SU-DHL-6 (cell line): ENCODE measurements around the gene CDK11A.
"Not testable (repeated sequence)": the region's sequence is repeated elsewhere in the genome, so short reads cannot be mapped to it uniquely, and the experiment has no call there.

Experiments used
- H2AFZ ChIP-seq: fragments of 200-600 bp; sonication (generic); 2 replicates; pipeline ENCODE4 v1.6.1; 2014; ENCODE audit warnings: low read depth, mild to moderate bottlenecking, moderate library complexity, mixed read lengths, antibody characterized with exemption, low read length; ENCODE audit not compliant: severe bottlenecking
- H3F3A ChIP-seq: fragments of 200-600 bp; shearing (Covaris generic); 2 replicates; pipeline ENCODE4 v1.6.0; 2016; ENCODE audit warnings: antibody characterized with exemption, mild to moderate bottlenecking; ENCODE audit not compliant: insufficient read depth
- H3K27ac ChIP-seq: fragments of 200-600 bp; sonication (generic); 2 replicates; pipeline ENCODE4 v1.5.1; 2016; ENCODE audit warnings: low read depth, mild to moderate bottlenecking, low read length, moderate library complexity, mixed read lengths
- H3K27me3 ChIP-seq: fragments of 200-600 bp; sonication (generic), shearing (Covaris generic); 2 replicates; pipeline ENCODE4 v1.6.0; 2014; ENCODE audit warnings: mild to moderate bottlenecking, low read length
- H3K36me3 ChIP-seq: fragments of 200-600 bp; sonication (generic); 2 replicates; pipeline ENCODE4 v1.6.1; 2014; ENCODE audit warnings: mild to moderate bottlenecking, low read length, mixed read lengths
- H3K4me2 ChIP-seq: fragments of 300-600, 200-600 bp; shearing (Covaris generic), sonication (generic); 2 replicates; pipeline ENCODE4 v1.6.0; 2014; ENCODE audit warnings: low read length, low read depth, mild to moderate bottlenecking; ENCODE audit not compliant: poor library complexity, severe bottlenecking
- H3K4me3 ChIP-seq: fragments of 200-600 bp; sonication (generic); 2 replicates; pipeline ENCODE4 v1.5.1; 2014; ENCODE audit warnings: antibody characterized with exemption, low read length, mild to moderate bottlenecking, mixed read lengths; ENCODE audit not compliant: insufficient read depth, poor library complexity, severe bottlenecking
- H3K79me2 ChIP-seq: fragments of 200-600 bp; sonication (generic); 2 replicates; pipeline ENCODE4 v1.6.1; 2014; ENCODE audit warnings: mild to moderate bottlenecking, low read length, moderate library complexity; ENCODE audit not compliant: insufficient read depth
- H3K9ac ChIP-seq: fragments of 200-600 bp; sonication (generic); 2 replicates; pipeline ENCODE4 v1.7.0; 2014; ENCODE audit warnings: mild to moderate bottlenecking, low read length
- H3K9me2 ChIP-seq: fragments of 200-600 bp; sonication (generic); replicated peaks from 2 replicates; pipeline ENCODE4 v1.6.1; 2014; ENCODE audit warnings: low read length; ENCODE audit not compliant: insufficient read depth
- H3K9me3 ChIP-seq: fragments of 200-600 bp; sonication (generic); 2 replicates; pipeline ENCODE4 v1.6.1; 2014; ENCODE audit warnings: low read length, mixed read lengths; ENCODE audit not compliant: insufficient read depth
- H4K20me1 ChIP-seq: fragments of 200-600 bp; sonication (generic); 2 replicates; pipeline ENCODE4 v1.6.1; 2014; ENCODE audit warnings: low read depth, mild to moderate bottlenecking, antibody characterized with exemption, low read length, moderate library complexity, mixed read lengths
- EZH2phosphoT487 ChIP-seq: fragments of 200-600 bp; sonication (generic), shearing (Covaris generic); conservative IDR thresholded peaks from 2 replicates; pipeline ENCODE4 v1.6.1; 2018; ENCODE audit warnings: mild to moderate bottlenecking, antibody characterized with exemption, low read length, moderate library complexity, mixed read lengths
- TF ChIP-seq, protein P1 (sequence below): fragments of 200-600 bp; sonication (generic); IDR thresholded peaks from one replicate; pipeline ENCODE4 v1.5.1; 2017; ENCODE audit warnings: antibody characterized with exemption, mild to moderate bottlenecking, low read length, moderate library complexity; ENCODE audit not compliant: insufficient read depth, poor library complexity, severe bottlenecking

Gene CDK11A

DNA sequence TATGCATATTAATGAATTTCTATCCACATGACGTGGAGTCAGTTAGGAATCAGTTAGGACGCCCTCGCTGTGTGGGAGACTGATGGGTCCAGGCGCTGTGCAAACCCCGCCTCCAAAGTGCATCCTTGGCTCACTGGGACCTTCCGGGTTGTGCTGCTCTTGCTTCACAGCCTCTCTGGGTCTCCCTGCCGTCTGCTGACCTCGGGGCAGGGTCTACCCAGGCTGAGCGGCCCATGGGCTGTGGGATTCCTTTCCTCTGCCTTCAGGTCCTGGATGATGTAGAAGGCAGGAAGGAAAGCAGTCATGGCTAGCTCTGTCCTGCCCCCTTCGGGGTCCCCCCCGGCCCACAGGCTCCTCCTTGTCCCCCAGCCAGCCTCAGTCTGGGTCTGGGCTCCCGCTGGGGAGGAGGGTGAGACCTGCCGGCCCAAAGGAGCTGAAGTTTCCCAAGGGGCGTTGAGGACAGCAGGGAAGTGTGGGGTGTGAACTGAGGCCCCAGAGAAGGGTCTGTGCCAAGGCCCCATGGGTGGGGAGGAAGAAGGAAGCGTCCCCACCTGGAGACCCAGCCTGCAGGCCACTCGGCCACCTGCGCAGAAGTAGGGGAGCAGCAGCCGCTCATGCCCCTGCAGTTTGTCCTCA, 24.6 kb upstream of the CDK11A start:
- Histone ChIP-seq H3K79me2 (no peaks in the 10 kb centered on the region), H3K9ac (no peak overlapping the region), H3K27ac (no peak overlapping the region), H3K4me2 (no peak overlapping the region), H3K9me2 (no peaks in the 10 kb centered on the region), H3K36me3 (no peaks in the 10 kb centered on the region), H3K27me3 (no peaks in the 10 kb centered on the region), H2AFZ (no peak overlapping the region), H4K20me1 (no peaks in the 10 kb centered on the region), H3K4me3 (no peak overlapping the region), H3K9me3 (no peaks in the 10 kb centered on the region), H3F3A (peaks cover 5% of the 10 kb centered on the region; the same call in 1 of the 2 replicates)
- no peak for TF ChIP-seq EZH2phosphoT487
- TF ChIP-seq, protein P1, sequence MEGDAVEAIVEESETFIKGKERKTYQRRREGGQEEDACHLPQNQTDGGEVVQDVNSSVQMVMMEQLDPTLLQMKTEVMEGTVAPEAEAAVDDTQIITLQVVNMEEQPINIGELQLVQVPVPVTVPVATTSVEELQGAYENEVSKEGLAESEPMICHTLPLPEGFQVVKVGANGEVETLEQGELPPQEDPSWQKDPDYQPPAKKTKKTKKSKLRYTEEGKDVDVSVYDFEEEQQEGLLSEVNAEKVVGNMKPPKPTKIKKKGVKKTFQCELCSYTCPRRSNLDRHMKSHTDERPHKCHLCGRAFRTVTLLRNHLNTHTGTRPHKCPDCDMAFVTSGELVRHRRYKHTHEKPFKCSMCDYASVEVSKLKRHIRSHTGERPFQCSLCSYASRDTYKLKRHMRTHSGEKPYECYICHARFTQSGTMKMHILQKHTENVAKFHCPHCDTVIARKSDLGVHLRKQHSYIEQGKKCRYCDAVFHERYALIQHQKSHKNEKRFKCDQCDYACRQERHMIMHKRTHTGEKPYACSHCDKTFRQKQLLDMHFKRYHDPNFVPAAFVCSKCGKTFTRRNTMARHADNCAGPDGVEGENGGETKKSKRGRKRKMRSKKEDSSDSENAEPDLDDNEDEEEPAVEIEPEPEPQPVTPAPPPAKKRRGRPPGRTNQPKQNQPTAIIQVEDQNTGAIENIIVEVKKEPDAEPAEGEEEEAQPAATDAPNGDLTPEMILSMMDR: no peak

DNA sequence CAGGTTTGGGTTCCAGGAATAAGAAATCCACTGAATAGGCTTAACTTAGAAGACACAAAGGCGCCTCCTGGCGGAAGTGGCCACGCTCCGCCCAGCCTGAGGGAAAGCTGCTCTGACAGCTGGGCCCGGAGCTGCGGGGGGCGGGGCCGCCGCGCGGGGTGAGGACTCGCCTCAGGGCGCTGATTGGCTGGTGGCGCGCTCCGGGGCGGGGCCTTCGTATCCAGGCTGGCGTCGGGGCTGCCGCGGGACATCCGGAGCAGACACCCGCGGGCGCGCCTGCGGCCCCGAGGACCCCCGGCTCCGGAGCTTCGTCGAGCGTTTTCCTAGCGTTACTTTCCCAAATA, 22.4 kb upstream of the CDK11A start:
- H3K27me3 ChIP-seq, H3K4me2 ChIP-seq, H3K4me3 ChIP-seq, H3F3A ChIP-seq, H3K9me3 ChIP-seq, H2AFZ ChIP-seq, H3K9me2 ChIP-seq, H3K36me3 ChIP-seq, H4K20me1 ChIP-seq, H3K79me2 ChIP-seq: not testable (repeated sequence)
- peak overlapping the region; percentile 78 for H3K27ac ChIP-seq
- H3K9ac ChIP-seq: peak overlapping the region; percentile 50; the same call in 1 of the 2 replicates

GRCh38 chr1:1745651-1746565, 21.8 kb upstream of the CDK11A start:
- H3K9me3 ChIP-seq, H3K27me3 ChIP-seq, H3K36me3 ChIP-seq, H2AFZ ChIP-seq, H3K9me2 ChIP-seq, H3K79me2 ChIP-seq, H4K20me1 ChIP-seq, H3F3A ChIP-seq: not testable (repeated sequence)
- peak overlapping the region; percentile 78 for H3K27ac ChIP-seq
- peak overlapping the region; percentile 50 for H3K9ac ChIP-seq
- H3K4me2 ChIP-seq: peak overlapping the region; percentile 37
- H3K4me3 ChIP-seq: peak overlapping the region; percentile 47

DNA sequence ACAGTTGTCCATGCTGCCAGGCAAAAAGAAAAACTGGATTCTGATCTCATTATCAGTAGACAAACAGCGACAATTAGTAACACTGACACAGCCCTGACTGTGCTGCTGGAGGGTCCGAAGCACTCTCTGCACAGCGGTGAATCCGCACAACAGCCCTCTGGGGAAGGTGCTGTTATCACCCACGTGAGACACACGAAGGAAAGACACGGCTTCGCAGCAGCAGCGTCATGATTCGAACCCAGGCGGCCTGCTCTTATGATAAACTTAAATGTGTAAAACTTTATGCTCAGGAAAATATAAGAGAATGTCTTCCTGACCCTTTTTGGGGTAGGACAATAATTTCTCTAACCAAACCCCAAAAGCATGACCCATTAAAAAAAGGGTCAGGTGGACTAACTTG, 18.4 kb upstream of the CDK11A start:
- not testable (repeated sequence) for H3K4me3 ChIP-seq, H3K27me3 ChIP-seq, H3K36me3 ChIP-seq, H3K79me2 ChIP-seq, H4K20me1 ChIP-seq, H2AFZ ChIP-seq, H3K27ac ChIP-seq, H3K9me3 ChIP-seq, H3K9ac ChIP-seq, H3F3A ChIP-seq, H3K9me2 ChIP-seq, H3K4me2 ChIP-seq

DNA sequence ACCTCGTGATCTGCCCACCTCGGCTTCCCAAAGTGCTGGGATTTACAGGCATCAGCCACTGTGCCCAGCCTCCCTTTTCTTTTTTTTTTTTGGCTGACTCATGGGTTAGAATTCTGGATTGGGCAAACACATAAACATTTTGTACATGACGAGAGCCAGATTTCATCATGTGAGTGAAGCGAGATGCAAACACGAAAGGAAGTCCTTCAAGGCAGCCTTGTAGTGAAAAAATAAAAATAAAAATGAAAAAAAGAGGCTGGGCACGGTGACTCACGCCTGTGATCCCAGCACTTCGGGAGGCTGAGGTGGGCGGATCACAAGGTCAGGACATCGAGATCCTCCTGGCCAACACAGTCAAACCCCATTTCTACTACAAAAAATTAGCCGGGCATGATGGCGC, 16.9 kb upstream of the CDK11A start:
- not testable (repeated sequence) for H3K9me3 ChIP-seq, H3K36me3 ChIP-seq, H3K27ac ChIP-seq

DNA sequence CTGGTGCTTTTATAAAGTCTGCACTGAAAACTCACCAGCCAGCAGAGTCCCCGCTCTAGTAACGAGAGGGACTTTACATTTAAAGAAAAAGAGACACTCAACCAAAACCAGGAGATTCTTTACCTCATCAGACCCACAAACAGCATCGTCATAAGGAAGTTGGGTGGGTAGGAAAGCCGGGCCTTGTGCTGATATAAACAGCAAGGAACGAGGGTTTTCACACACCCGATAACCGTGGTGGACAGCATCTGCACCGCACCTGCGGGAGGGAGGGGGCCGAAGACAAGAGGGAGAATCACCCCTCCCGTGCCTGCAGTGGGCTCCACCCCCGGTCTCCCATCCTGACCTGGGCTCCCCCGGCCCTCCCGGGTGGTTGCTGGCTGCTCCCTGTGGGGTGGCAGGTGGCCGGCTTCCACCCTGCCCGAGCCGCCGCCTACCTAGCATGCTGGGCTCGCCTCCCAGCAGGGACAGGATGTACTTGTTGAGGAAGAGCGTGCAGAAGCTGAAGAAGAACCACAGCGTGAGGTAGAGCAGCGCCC, 14.7 kb upstream of the CDK11A start:
- H3F3A ChIP-seq, H3K4me2 ChIP-seq, H3K9me3 ChIP-seq, H3K27ac ChIP-seq, H3K9ac ChIP-seq, H3K36me3 ChIP-seq, H3K9me2 ChIP-seq, H3K4me3 ChIP-seq, H3K79me2 ChIP-seq, H3K27me3 ChIP-seq, H2AFZ ChIP-seq, H4K20me1 ChIP-seq: not testable (repeated sequence)

More for the DNA sequence above, 16.9 kb upstream of the CDK11A start:
- H3K9me2 ChIP-seq, H3K79me2 ChIP-seq, H3F3A ChIP-seq, H3K4me3 ChIP-seq, H3K9ac ChIP-seq, H3K27me3 ChIP-seq, H4K20me1 ChIP-seq, H2AFZ ChIP-seq, H3K4me2 ChIP-seq: not testable (repeated sequence)
